ENCODE results near the gene RBM38. TPM values are rescaled to one million over a fixed set of nuclear protein-coding genes. Genes with fewer than 3 reads are reported as not detected.

RBM38 gene
- polyA plus RNA-seq, 2 of the 4 experiments (the other 2 are of a cell fraction), result 6.6 to 14.2 TPM

DNA sequence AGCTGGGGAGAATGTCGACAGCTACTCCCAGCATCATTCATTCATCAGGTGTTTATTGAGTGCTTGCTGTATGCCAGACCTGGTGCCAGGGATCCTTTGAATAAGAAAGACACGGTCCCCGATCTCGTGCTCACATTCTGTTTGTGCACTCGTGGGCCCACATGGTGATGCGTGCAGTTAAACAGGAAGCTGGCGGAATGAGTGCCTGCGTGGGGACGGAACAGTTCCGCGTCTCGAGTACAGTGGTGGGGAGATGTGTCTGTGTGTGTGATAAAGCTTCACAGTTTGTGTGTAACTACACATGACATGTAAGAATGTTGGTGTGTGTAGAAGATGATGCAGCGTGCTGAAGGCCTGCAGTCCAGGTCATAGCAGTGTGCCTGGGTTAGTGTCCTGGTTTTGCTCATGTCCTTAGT is 6.5 kb downstream of the RBM38 start:
- Histone ChIP-seq H3K27ac (no peak overlapping the region), H3K4me1 (peaks cover 2% of the 10 kb centered on the region; the same call in 2 of the 3 replicates), H3K4me2 (no peak overlapping the region), H3K4me3 (no peak overlapping the region), H3K9me3 (no peaks in the 10 kb centered on the region)
- FAIRE-seq (no peak), DNase-seq (ENCODE audit: low read depth in 1 of 2, low spot score in 1 of 2) (no peak), ATAC-seq (no peak)
- WGBS (ENCODE audit: missing lambda C conversion rate), result 83% methylated on average over 13 of the region's 13 CpGs
- TF ChIP-seq ZC3H11A (IDR thresholded peaks at IDR 0.05) (no peak), NPAS2 (CRISPR knock-in tag; IDR thresholded peaks at IDR 0.05; ENCODE audit: borderline replicate concordance) (no peak), CHD4 (IDR thresholded peaks at IDR 0.05; ENCODE audit: borderline replicate concordance) (no peak), PHF8 (IDR thresholded peaks at IDR 0.05; ENCODE audit: borderline replicate concordance, low read depth) (no peak), CTCF (IDR thresholded peaks at IDR 0.05) (no peak), TFCP2L1 (CRISPR knock-in tag; IDR thresholded peaks at IDR 0.05) (no peak)
- POLR2A ChIA-PET, result no interaction called here
- CTCF ChIA-PET, result interaction anchor here (1.0 to 1.5 kb wide), 4 partner anchors 8 to 98 kb away, joined by 3 to 8 read pairs (median 4); no protein-coding TSS in a partner anchor

GRCh38 chr20:57398231-57398821 is 7.1 kb downstream of the RBM38 start:
- H3K4me3 ChIP-seq, result no peak overlapping the region
- ATAC-seq (no peak), FAIRE-seq (no peak), DNase-seq (ENCODE audit: low read depth in 1 of 2, low spot score in 1 of 2) (no peak)
- TF ChIP-seq CTCF (IDR thresholded peaks at IDR 0.05) (no peak), KDM5A (IDR thresholded peaks at IDR 0.05) (no peak), RNF2 (IDR thresholded peaks at IDR 0.05; ENCODE audit: borderline replicate concordance, low read depth) (no peak)
- ChIA-PET CTCF (interaction anchor here (0.8 to 1.5 kb wide), 6 partner anchors 8 to 101 kb away, joined by 3 to 8 read pairs (median 4); no protein-coding TSS in a partner anchor), POLR2A (no interaction called here)
- no peak overlapping the region for H3K4me2 ChIP-seq
- 90% methylated on average over 14 of the region's 27 CpGs for WGBS (ENCODE audit: missing lambda C conversion rate)
- H3K9me3 ChIP-seq, result no peaks in the 10 kb centered on the region
- no peak overlapping the region for H3K27ac ChIP-seq
- H3K4me1 ChIP-seq, result no peaks in the 10 kb centered on the region; the same call in 2 of the 3 replicates

DNA sequence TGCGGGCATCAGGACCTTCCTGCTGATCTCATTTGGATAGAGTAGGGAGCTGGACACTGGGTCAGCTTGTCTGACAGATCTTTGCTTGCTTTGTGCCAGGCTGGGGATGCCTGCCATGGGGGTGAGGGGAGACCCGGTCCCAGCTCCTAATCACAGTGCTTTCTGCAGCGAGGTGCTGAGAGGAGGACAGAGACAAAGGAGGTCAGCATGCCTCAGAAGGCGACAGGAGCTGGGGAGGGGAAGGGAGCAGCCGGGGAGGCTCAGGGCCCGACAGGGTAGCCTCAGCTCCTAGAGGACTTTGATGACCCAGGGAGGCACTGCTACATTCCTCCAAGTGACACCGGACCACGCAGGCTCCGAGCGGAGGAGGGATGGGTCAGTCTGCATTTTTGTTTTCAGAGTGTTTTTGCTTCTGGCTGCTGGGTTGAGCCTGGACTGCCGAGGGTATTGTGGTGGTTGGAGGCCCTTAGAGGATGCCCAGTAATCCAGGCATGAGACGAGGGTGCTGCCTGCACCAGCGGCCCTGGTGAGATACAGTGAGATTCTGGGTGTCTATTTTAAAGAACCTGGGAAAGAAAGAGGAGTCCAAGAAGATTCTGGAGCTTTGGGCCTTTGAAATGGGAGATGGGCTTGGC is 7.8 kb downstream of the RBM38 start:
- Histone ChIP-seq H3K4me1 (no peaks in the 10 kb centered on the region; the same call in 2 of the 3 replicates), H3K27ac (no peak overlapping the region), H3K9me3 (no peaks in the 10 kb centered on the region), H3K4me3 (no peak overlapping the region), H3K4me2 (no peak overlapping the region)
- POLR2A ChIA-PET, result interaction anchor here (0.5 kb wide), 1 partner anchor 391 kb away, joined by 3 read pairs; no protein-coding TSS in a partner anchor
- no peak for ATAC-seq
- 88% methylated on average over 13 of the region's 13 CpGs for WGBS (ENCODE audit: missing lambda C conversion rate)
- DNase-seq (ENCODE audit: low read depth in 1 of 2, low spot score in 1 of 2), result no peak
- TF ChIP-seq ELK1 (IDR thresholded peaks at IDR 0.05; ENCODE audit: low read depth, low read length), result no peak
- no peak for TF ChIP-seq E2F6 (IDR thresholded peaks at IDR 0.05; ENCODE audit: borderline replicate concordance, low read depth)
- TF ChIP-seq HOXB13 (CRISPR knock-in tag; IDR thresholded peaks at IDR 0.05; ENCODE audit: low read depth), result no peak
- CTCF ChIA-PET, result interaction anchor here (0.8 to 1.5 kb wide), 5 partner anchors 9 to 100 kb away, joined by 3 to 8 read pairs (median 3); no protein-coding TSS in a partner anchor
- no peak for FAIRE-seq
